Endothelial cell of umbilical vein (primary cell): ENCODE measurements around the gene DKKL1. TPM values are rescaled to one million over a fixed set of nuclear protein-coding genes. Genes with fewer than 3 reads are reported as not detected.

Experiments
- BruUV-seq: library from RNA; stranded (reverse); fragments of 400-500 nt; replicated peaks from 2 replicates; lab custom pipeline; 2021; lab: Mats Ljungman, UMichigan
- CTCF ChIA-PET: fragments of 300-600, 350-600 bp; sonication (Branson Sonifier 250); formaldehyde crosslinking; loops from one replicate; lab custom pipeline; 2021; ENCODE audit warnings: antibody characterized with exemption, inconsistent platforms; lab: Charles Lee
- POLR2A ChIA-PET: fragments of 300-600, 350-600 bp; sonication (Branson Sonifier 250); formaldehyde crosslinking; loops from one replicate; lab custom pipeline; 2021; ENCODE audit warnings: antibody characterized with exemption, inconsistent platforms; lab: Charles Lee
- DNase-seq: peaks from one replicate; pipeline ENCODE4 v3.0.0-alpha.2; 2011; ENCODE audit warnings: low read depth, low spot score
- FAIRE-seq: peaks from 2 replicates; lab custom pipeline; 2011; peaks lifted over from hg19 to GRCh38; lab: Jason Lieb, UNC
- H2AFZ ChIP-seq: 2 replicates; pipeline ENCODE4 v1.6.0; 2012; ENCODE audit warnings: low read depth, low read length, control low read depth, inconsistent platforms
- H3K27ac ChIP-seq: 2 replicates; pipeline ENCODE4 v1.5.1; 2011; ENCODE audit warnings: low read depth, mild to moderate bottlenecking, control low read depth, low read length, moderate library complexity; ENCODE audit not compliant: insufficient read depth
- H3K27me3 ChIP-seq, 2 experiments: 2 replicates each; pipeline versions ENCODE4 v1.6.0 to v1.6.1; 2011; ENCODE audit warnings: low read length in 2 of 2, mixed read lengths in 1 of 2; ENCODE audit not compliant: control insufficient read depth in 2 of 2, insufficient read depth in 2 of 2
- H3K36me3 ChIP-seq, 2 experiments: 2 replicates in 1 of 2; 3 replicates in 1 of 2; pipeline ENCODE4 v1.5.1; 2011; ENCODE audit warnings: low read length in 2 of 2, mild to moderate bottlenecking in 1 of 2, moderate library complexity in 1 of 2; ENCODE audit not compliant: control insufficient read depth in 2 of 2, insufficient read depth in 2 of 2; ENCODE audit errors: extremely low read depth in 1 of 2
- H3K4me1 ChIP-seq: 3 replicates; pipeline ENCODE4 v1.5.1; 2011; ENCODE audit warnings: mild to moderate bottlenecking, low read length; ENCODE audit not compliant: control insufficient read depth, insufficient read depth; ENCODE audit errors: extremely low read depth
- H3K4me2 ChIP-seq: 2 replicates; pipeline ENCODE4 v1.6.1; 2011; ENCODE audit warnings: low read length, control low read depth, mixed read lengths; ENCODE audit not compliant: insufficient read depth
- H3K4me3 ChIP-seq, 3 experiments: fragments of 200-600 bp in 1 of 3; sonication (generic), shearing (Covaris generic) in 1 of 3; replicated peaks in 1 of 3; 2 replicates each; pipeline ENCODE4 v1.5.1; 2011 to 2016; ENCODE audit warnings: control low read depth in 3 of 3, low read length in 3 of 3, mild to moderate bottlenecking in 2 of 3, inconsistent platforms in 1 of 3, low read depth in 1 of 3, moderate library complexity in 1 of 3; ENCODE audit not compliant: insufficient read depth in 1 of 3
- H3K79me2 ChIP-seq: 2 replicates; pipeline ENCODE4 v1.6.0; 2012; ENCODE audit warnings: low read length, inconsistent platforms; ENCODE audit not compliant: control insufficient read depth, insufficient read depth
- H3K9ac ChIP-seq: replicated peaks from 2 replicates; pipeline ENCODE3; 2011; ENCODE audit warnings: low read length, control low read depth; ENCODE audit not compliant: insufficient read depth; ENCODE audit errors: extremely low read depth
- H3K9me1 ChIP-seq: replicated peaks from 3 replicates; pipeline ENCODE4 v1.6.0; 2011; ENCODE audit warnings: mild to moderate bottlenecking, low read length; ENCODE audit not compliant: control insufficient read depth, insufficient read depth; ENCODE audit errors: extremely low read depth
- H3K9me3 ChIP-seq: replicated peaks from 2 replicates; pipeline ENCODE4 v1.5.1; 2012; ENCODE audit warnings: low read length, inconsistent platforms; ENCODE audit not compliant: control insufficient read depth, insufficient read depth
- H4K20me1 ChIP-seq: replicated peaks from 2 replicates; pipeline ENCODE3; 2011; ENCODE audit warnings: mild to moderate bottlenecking, low read length; ENCODE audit not compliant: control insufficient read depth, insufficient read depth; ENCODE audit errors: extremely low read depth
- CTCF ChIP-seq, 2 donors: IDR thresholded peaks; 1 replicate in 1 of 2; 2 replicates in 1 of 2; pipeline ENCODE4 v1.5.1; 2011; ENCODE audit warnings: low read length in 2 of 2, mild to moderate bottlenecking in 2 of 2, moderate library complexity in 2 of 2, control low read depth in 1 of 2, inconsistent platforms in 1 of 2, low read depth in 1 of 2; ENCODE audit not compliant: insufficient read depth in 1 of 2; ENCODE audit errors: extremely low read depth in 1 of 2
- EZH2 ChIP-seq: IDR thresholded peaks from 2 replicates; pipeline ENCODE4 v1.6.1; 2012; ENCODE audit warnings: borderline replicate concordance, low read depth, mild to moderate bottlenecking, moderate library complexity, low read length, inconsistent platforms; ENCODE audit not compliant: severe bottlenecking
- FOS ChIP-seq: IDR thresholded peaks from 2 replicates; pipeline ENCODE4 v1.6.1; 2011; ENCODE audit warnings: mild to moderate bottlenecking, low read length, moderate library complexity, borderline replicate concordance; ENCODE audit not compliant: insufficient read depth
- GATA2 ChIP-seq: IDR thresholded peaks from 2 replicates; pipeline ENCODE4 v1.7.0; 2011; ENCODE audit warnings: low read depth, mild to moderate bottlenecking, moderate library complexity, mixed read lengths, low read length; ENCODE audit not compliant: insufficient read length, insufficient read depth
- JUN ChIP-seq: IDR thresholded peaks from 2 replicates; pipeline ENCODE4 v1.6.1; 2011; ENCODE audit warnings: borderline replicate concordance, low read depth; ENCODE audit not compliant: insufficient read length, insufficient read depth
- MAX ChIP-seq: IDR thresholded peaks from 2 replicates; pipeline ENCODE4 v1.6.1; 2011; ENCODE audit not compliant: insufficient read depth, insufficient read length
- MYC ChIP-seq: IDR thresholded peaks from one replicate; pipeline ENCODE4 v1.6.1; 2011; ENCODE audit warnings: mild to moderate bottlenecking, low read depth, low read length
- POLR2A ChIP-seq: IDR thresholded peaks from 2 replicates; pipeline ENCODE4 v1.6.1; 2012; ENCODE audit warnings: low read depth, mild to moderate bottlenecking, control low read depth, low read length
- POLR2AphosphoS5 ChIP-seq: IDR thresholded peaks from 2 replicates; pipeline ENCODE4 v1.6.1; 2012; ENCODE audit warnings: low read depth, mild to moderate bottlenecking, control low read depth, low read length, moderate library complexity; ENCODE audit not compliant: insufficient read depth
- dilution Hi-C: fragments of 300-500 bp; cut with MboI; formaldehyde crosslinking; loops from one replicate; pipeline ENCODE4 v1.15.0; 2019; ENCODE audit warnings: low sequenced_read_pairs; ENCODE audit not compliant: extremely low pct_ligation_motif_present
- intact Hi-C: fragments of 100-400 bp; cut with micrococcal nuclease; formaldehyde crosslinking; loops from one replicate; pipeline ENCODE4 v1.10.0; 2022
- polyA plus RNA-seq, 4 experiments: library from polyadenylated mRNA; depleted of rRNA in 3 of 4; stranded (reverse) in 3 of 4; unstranded in 1 of 4; fragments of >200 nt; gene quantifications; 2 replicates each; pipeline versions ENCODE4 v1.2.1 to v1.2.3, GENCODE V29; 2011 to 2012; ENCODE audit warnings: missing spikeins in 1 of 4
- total RNA-seq: library from RNA; stranded (reverse); gene quantifications from 2 replicates; pipeline ENCODE4 v1.2.3, GENCODE V29; 2021

Gene DKKL1
- total and polyA plus RNA-seq, 2 donors (not counting 3 experiments of a cell fraction or from before 2014, with no cell fraction given), result 0.21 TPM; not detected in 1

DNA sequence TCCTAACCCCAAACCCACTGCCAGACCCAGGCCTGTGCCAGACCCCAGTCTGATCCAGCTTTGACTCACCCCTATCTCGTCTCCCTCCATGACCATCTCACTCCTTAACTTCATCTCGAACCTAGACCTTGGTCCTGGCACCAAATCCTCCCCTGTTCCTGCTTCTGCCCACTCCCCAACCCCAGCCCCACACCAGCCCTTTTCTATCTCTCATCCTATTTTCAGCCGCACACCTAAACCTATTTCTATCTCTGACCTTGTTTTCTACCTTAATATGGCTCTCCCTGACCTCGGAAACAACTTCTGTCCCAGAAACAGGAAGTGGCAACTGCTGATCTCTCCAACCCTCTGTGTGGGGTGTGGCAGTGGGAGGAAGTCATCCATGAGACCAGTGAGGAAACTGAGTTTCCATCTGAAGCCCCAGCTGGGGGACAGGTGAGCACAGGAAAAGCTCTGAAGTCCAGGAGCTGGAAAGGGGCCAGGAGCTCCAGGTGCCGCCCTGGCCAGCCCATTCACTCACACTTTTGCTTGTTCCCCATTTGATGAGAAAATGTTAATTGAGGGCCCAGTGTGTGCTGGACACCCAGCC, 45.9 kb downstream of the DKKL1 start:
- H3K27ac ChIP-seq, result no peak overlapping the region
- H3K9me1 ChIP-seq, result no peaks in the 10 kb centered on the region
- dilution Hi-C loops (no loop called here), intact Hi-C loops (no loop called here)
- no peaks in the 10 kb centered on the region for H3K79me2 ChIP-seq
- DNase-seq (no peak), FAIRE-seq (no peak)
- ChIA-PET POLR2A (no interaction called here), CTCF (interaction anchor here (0.9 to 1.2 kb wide), 2 partner anchors 18 to 40 kb away, joined by 3 read pairs; no protein-coding TSS in a partner anchor)
- TF ChIP-seq MYC, result no peak
- TF ChIP-seq EZH2, result no peak
- TF ChIP-seq FOS, result no peak
- no peak for TF ChIP-seq POLR2AphosphoS5
- TF ChIP-seq JUN, result no peak
- TF ChIP-seq GATA2, result no peak
- no peak for TF ChIP-seq POLR2A
- no peak for TF ChIP-seq MAX
- no peak for TF ChIP-seq CTCF (IDR thresholded peaks at IDR 0.05; ENCODE audit: extremely low read depth in 1 of 2, insufficient read depth in 1 of 2, low read depth in 1 of 2, low read length in 2 of 2)
- H3K4me3 ChIP-seq, result no peak overlapping the region
- H3K4me2 ChIP-seq, result no peak overlapping the region
- no peak overlapping the region for H3K9ac ChIP-seq
- no peaks in the 10 kb centered on the region for H3K27me3 ChIP-seq
- no peaks in the 10 kb centered on the region for H3K4me1 ChIP-seq
- no peaks in the 10 kb centered on the region for H3K36me3 ChIP-seq
- H4K20me1 ChIP-seq, result no peaks in the 10 kb centered on the region
- H3K9me3 ChIP-seq, result no peaks in the 10 kb centered on the region
- no TSS peak for BruUV-seq
- H2AFZ ChIP-seq, result no peak overlapping the region
